Sigmoid colon (tissue), 7 donors: ENCODE results near the gene EPHB1. TPM values are rescaled to one million over a fixed set of nuclear protein-coding genes. Genes with fewer than 3 reads are reported as not detected.
"Not testable (repeated sequence)": the region's sequence is repeated elsewhere in the genome, so short reads cannot be mapped to it uniquely, and the experiment has no call there.

Experiments used
- DNase-seq: peaks from one replicate; pipeline ENCODE4 v3.0.0-alpha.2; 2019
- H3K27ac ChIP-seq, 4 donors: fragments of 200-600 bp; sonication (generic); one replicate each; pipeline ENCODE4 v1.5.1; 2016 to 2019; ENCODE audit warnings: mild to moderate bottlenecking in 1 of 4
- H3K27me3 ChIP-seq, 3 donors: fragments of 200-600 bp; sonication (generic); one replicate each; pipeline ENCODE4 v1.5.1; 2019; ENCODE audit warnings: mild to moderate bottlenecking in 1 of 3
- H3K36me3 ChIP-seq, 4 donors: fragments of 200-600 bp; sonication (generic); one replicate each; pipeline ENCODE4 v1.5.1; 2016 to 2019
- H3K4me1 ChIP-seq, 4 donors: fragments of 200-600 bp; sonication (generic); one replicate each; pipeline ENCODE4 v1.5.1; 2017 to 2019
- H3K4me3 ChIP-seq, 4 donors: fragments of 200-600 bp; sonication (generic); one replicate each; pipeline ENCODE4 v1.5.1; 2017 to 2019; ENCODE audit warnings: mild to moderate bottlenecking in 2 of 4, moderate library complexity in 1 of 4
- H3K9me3 ChIP-seq, 4 donors: fragments of 200-600 bp in 3 of 4; sonication (generic) in 3 of 4; one replicate each; pipeline versions ENCODE4 v1.5.1 to v1.6.1; 2013 to 2019
- CTCF ChIP-seq, 4 experiments: fragments of 450-650 bp in 3 of 4; fragments of 200-600 bp in 1 of 4; IDR thresholded peaks; one replicate each; pipeline ENCODE4 v1.5.1; 2016 to 2019; ENCODE audit warnings: antibody characterized with exemption in 4 of 4, mild to moderate bottlenecking in 3 of 4, moderate library complexity in 2 of 4
- EP300 ChIP-seq, 4 donors: sonication (generic); formaldehyde crosslinking; IDR thresholded peaks; one replicate each; pipeline ENCODE4 v1.6.1; 2017; ENCODE audit warnings: antibody characterized with exemption in 4 of 4
- POLR2A ChIP-seq, 2 donors: fragments of 450-650 bp; IDR thresholded peaks; one replicate each; pipeline ENCODE4 v1.6.1; 2016; ENCODE audit warnings: antibody characterized with exemption in 2 of 2, mild to moderate bottlenecking in 2 of 2, moderate library complexity in 2 of 2
- POLR2AphosphoS5 ChIP-seq, 4 donors: sonication (generic); formaldehyde crosslinking; IDR thresholded peaks; one replicate each; pipeline ENCODE4 v1.6.1; 2017; ENCODE audit warnings: antibody characterized with exemption in 4 of 4
- WGBS, 2 donors: extraction: QIAGEN DNeasy Blood & Tissue Kit; methylation state at CpG; one replicate each; pipeline ENCODE4 v1.1.7; 2013; 5-methylcytosine and 5-hydroxymethylcytosine counted together
- intact Hi-C: fragments of 100-400 bp; cut with DNase I; formaldehyde crosslinking; loops from one replicate; pipeline ENCODE4 v1.15.1; 2023
- polyA plus RNA-seq, 3 donors: library from polyadenylated mRNA; stranded (reverse); fragments of 200-250 nt; gene quantifications; one replicate each; pipeline ENCODE4 v1.2.3, GENCODE V29; 2013
- total RNA-seq, 4 donors: library from RNA; depleted of rRNA; stranded (reverse); fragments of >200 nt; gene quantifications; one replicate each; pipeline ENCODE4 v1.1.0, GENCODE V29; 2016
- donor health status: healthy with polysubstance abuse.
- donor health status: Bipolar disorder and iron deficiency.
- donor health status: healthy.

Gene EPHB1
- total and polyA plus RNA-seq, 7 donors: 0.29 to 17.3 (median 3.6) TPM; not detected in 2

GRCh38 chr3:134965865-134966481 is 170.9 kb downstream of the EPHB1 start:
- no peak overlapping the region for H3K27ac ChIP-seq
- no peaks in the 10 kb centered on the region for H3K9me3 ChIP-seq
- no peak for TF ChIP-seq POLR2A (IDR thresholded peaks at IDR 0.05)
- no peak for TF ChIP-seq EP300 (IDR thresholded peaks at IDR 0.05)
- TF ChIP-seq POLR2AphosphoS5 (IDR thresholded peaks at IDR 0.05): no peak
- TF ChIP-seq CTCF (IDR thresholded peaks at IDR 0.05): no peak
- no peak overlapping the region for H3K4me3 ChIP-seq
- intact Hi-C loops: no loop called here
- H3K36me3 ChIP-seq: no peaks in the 10 kb centered on the region
- H3K27me3 ChIP-seq: no peaks in the 10 kb centered on the region
- no peaks in the 10 kb centered on the region for H3K4me1 ChIP-seq
- WGBS, 2 donors: 56 to 72% methylated on average over 3 of the region's 3 CpGs
- no peak for DNase-seq

- intact Hi-C loops: no loop called here
- Histone ChIP-seq H3K27me3 (no peaks in the 10 kb centered on the region), H3K4me1 (no peaks in the 10 kb centered on the region), H3K27ac (no peak overlapping the region), H3K4me3 (no peak overlapping the region), H3K9me3 (no peaks in the 10 kb centered on the region), H3K36me3 (no peaks in the 10 kb centered on the region)
- no peak for TF ChIP-seq EP300 (IDR thresholded peaks at IDR 0.05)
- WGBS, 2 donors: 81 to 82% methylated on average over 2 of the region's 2 CpGs
- DNase-seq: no peak
Measured at GRCh38 chr3:134970895-134971294, 175.8 kb downstream of the EPHB1 start.

- DNase-seq: no peak
- intact Hi-C loops: no loop called here
- TF ChIP-seq POLR2A (IDR thresholded peaks at IDR 0.05): no peak
- no peak for TF ChIP-seq EP300 (IDR thresholded peaks at IDR 0.05)
- TF ChIP-seq POLR2AphosphoS5 (IDR thresholded peaks at IDR 0.05): no peak
- TF ChIP-seq CTCF (IDR thresholded peaks at IDR 0.05): no peak
- H3K9me3 ChIP-seq: no peaks in the 10 kb centered on the region
- H3K4me3 ChIP-seq: no peak overlapping the region
- H3K27ac ChIP-seq: no peak overlapping the region
- H3K4me1 ChIP-seq: no peaks in the 10 kb centered on the region
- WGBS, 2 donors: 68 to 80% methylated on average over 3 of the region's 3 CpGs
- H3K36me3 ChIP-seq: no peaks in the 10 kb centered on the region
- H3K27me3 ChIP-seq: no peaks in the 10 kb centered on the region
Measured at GRCh38 chr3:134971306-134971705, 176.2 kb downstream of the EPHB1 start.

- H3K27ac ChIP-seq, H3K4me3 ChIP-seq, H3K4me1 ChIP-seq, intact Hi-C loops, H3K9me3 ChIP-seq, H3K36me3 ChIP-seq, H3K27me3 ChIP-seq, DNase-seq: not testable (repeated sequence)
Measured at GRCh38 chr3:134971907-134972306, 176.8 kb downstream of the EPHB1 start.

- 60 to 75% methylated on average over 2 of the region's 2 CpGs for WGBS, 2 donors
- no peak for DNase-seq
- H3K9me3 ChIP-seq: no peaks in the 10 kb centered on the region
- H3K27me3 ChIP-seq: no peaks in the 10 kb centered on the region
- no peak overlapping the region for H3K27ac ChIP-seq
- intact Hi-C loops: no loop called here
- no peaks in the 10 kb centered on the region for H3K36me3 ChIP-seq
- H3K4me3 ChIP-seq: no peak overlapping the region
- TF ChIP-seq CTCF (IDR thresholded peaks at IDR 0.05): no peak
- no peak for TF ChIP-seq POLR2A (IDR thresholded peaks at IDR 0.05)
- no peak for TF ChIP-seq EP300 (IDR thresholded peaks at IDR 0.05)
- no peak for TF ChIP-seq POLR2AphosphoS5 (IDR thresholded peaks at IDR 0.05)
- H3K4me1 ChIP-seq: no peaks in the 10 kb centered on the region
Measured at GRCh38 chr3:134972836-134973455, 177.9 kb downstream of the EPHB1 start.

- Histone ChIP-seq H3K27ac (no peak overlapping the region), H3K9me3 (no peaks in the 10 kb centered on the region), H3K4me3 (no peak overlapping the region), H3K27me3 (no peaks in the 10 kb centered on the region), H3K36me3 (no peaks in the 10 kb centered on the region), H3K4me1 (no peaks in the 10 kb centered on the region)
- TF ChIP-seq CTCF (IDR thresholded peaks at IDR 0.05) (no peak), POLR2A (IDR thresholded peaks at IDR 0.05) (no peak), POLR2AphosphoS5 (IDR thresholded peaks at IDR 0.05) (no peak), EP300 (IDR thresholded peaks at IDR 0.05) (no peak)
- intact Hi-C loops: no loop called here
- WGBS, 2 donors: 30 to 32% methylated on average over 3 of the region's 3 CpGs
- DNase-seq: no peak
Measured at GRCh38 chr3:134974624-134975023, 179.6 kb downstream of the EPHB1 start.
